Endothelial cell (in vitro differentiated cells): ENCODE data around the gene DCUN1D1. TPM values are rescaled to one million over a fixed set of nuclear protein-coding genes. Genes with fewer than 3 reads are reported as not detected.
A peak's percentile ranks its signal among the peaks of the same experiment; 100 is the strongest.

Source experiments
- DNase-seq: peaks from one replicate; pipeline ENCODE4 v3.0.0; 2021; ENCODE audit warnings: low spot score
- H3K27ac Mint-ChIP-seq: one replicate; pipeline ENCODE4 v1.8.0; 2021; ENCODE audit warnings: mixed read lengths, inconsistent platforms; ENCODE audit not compliant: unreplicated experiment
- H3K27me3 Mint-ChIP-seq: one replicate; pipeline ENCODE4 v1.8.0; 2021; ENCODE audit warnings: mild to moderate bottlenecking, moderate library complexity, mixed read lengths, inconsistent platforms; ENCODE audit not compliant: unreplicated experiment
- H3K36me3 Mint-ChIP-seq: one replicate; pipeline ENCODE4 v1.8.0; 2021; ENCODE audit warnings: mild to moderate bottlenecking, low read depth, mixed read lengths, inconsistent platforms; ENCODE audit not compliant: unreplicated experiment
- H3K4me1 Mint-ChIP-seq: one replicate; pipeline ENCODE4 v1.8.0; 2021; ENCODE audit warnings: mild to moderate bottlenecking, mixed read lengths, inconsistent platforms; ENCODE audit not compliant: unreplicated experiment
- H3K4me3 Mint-ChIP-seq: one replicate; pipeline ENCODE4 v1.8.0; 2021; ENCODE audit warnings: mild to moderate bottlenecking, mixed read lengths, inconsistent platforms; ENCODE audit not compliant: unreplicated experiment
- H3K9me3 Mint-ChIP-seq: one replicate; pipeline ENCODE4 v1.8.0; 2021; ENCODE audit warnings: mixed read lengths, inconsistent platforms; ENCODE audit not compliant: unreplicated experiment
- total RNA-seq: library from RNA; stranded (reverse); fragmentation: NEBNext Ultra II Directional; extraction: Animal tissue kit (Norgen Biotek cat#: 25700); gene quantifications from one replicate; pipeline ENCODE4 v1.2.1, GENCODE V29; 2021; ENCODE audit not compliant: unreplicated experiment
- TF ChIP-seq, protein P1 (sequence below): fragments of 200-600 bp; sonication (generic); IDR thresholded peaks from one replicate; pipeline ENCODE4 v1.5.0; 2021; ENCODE audit warnings: antibody characterized with exemption; ENCODE audit not compliant: unreplicated experiment

The DCUN1D1 gene
- total RNA-seq, 1 donor from 2014 or later, result 48.1 TPM

DNA sequence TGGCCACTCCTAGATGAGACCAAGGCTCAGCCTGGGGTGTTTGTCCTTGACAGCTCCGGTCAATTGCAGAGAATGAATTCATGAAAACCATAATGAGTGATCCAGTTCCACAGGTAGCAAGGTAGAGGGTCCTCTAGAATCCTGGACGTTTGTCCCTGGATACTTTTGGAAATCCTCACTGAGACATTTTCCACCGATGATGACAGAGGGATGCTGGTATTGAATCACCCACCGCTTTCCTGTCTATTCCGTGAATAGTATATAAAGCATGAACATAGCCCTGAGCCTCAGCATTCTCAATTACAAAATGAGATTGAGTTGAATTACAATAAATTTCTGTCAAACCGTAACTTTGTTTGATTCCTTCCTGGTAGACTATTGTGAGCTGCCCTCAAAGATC, 5.7 kb upstream of the DCUN1D1 start:
- peaks cover 8% of the 10 kb centered on the region for H3K4me1 Mint-ChIP-seq
- H3K27me3 Mint-ChIP-seq, result peaks cover 6% of the 10 kb centered on the region
- no peaks in the 10 kb centered on the region for H3K9me3 Mint-ChIP-seq

DNA sequence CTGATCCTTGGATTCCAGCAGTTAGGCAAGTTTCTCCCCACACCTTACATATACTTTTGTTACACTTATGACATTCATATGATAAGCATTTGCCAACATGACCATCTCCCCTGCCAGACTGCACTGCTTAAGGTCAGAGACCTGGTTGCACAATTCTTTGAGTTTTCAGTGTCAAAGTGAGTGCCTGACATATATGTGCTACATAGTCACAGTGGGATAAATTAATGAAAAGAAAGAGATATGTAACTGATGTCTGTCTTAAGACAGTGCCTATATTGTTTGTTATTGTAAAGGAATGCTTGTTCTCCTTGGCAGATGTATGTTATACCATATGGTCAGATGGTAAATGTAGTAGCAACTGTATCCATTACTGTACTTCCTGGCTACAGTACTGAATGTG, 3.5 kb upstream of the DCUN1D1 start:
- Mint-ChIP-seq H3K27ac (no peak overlapping the region), H3K9me3 (no peaks in the 10 kb centered on the region), H3K4me1 (peaks cover 14% of the 10 kb centered on the region), H3K27me3 (peaks cover 9% of the 10 kb centered on the region), H3K36me3 (peaks cover 6% of the 10 kb centered on the region), H3K4me3 (no peak overlapping the region)
- TF ChIP-seq, protein P1, sequence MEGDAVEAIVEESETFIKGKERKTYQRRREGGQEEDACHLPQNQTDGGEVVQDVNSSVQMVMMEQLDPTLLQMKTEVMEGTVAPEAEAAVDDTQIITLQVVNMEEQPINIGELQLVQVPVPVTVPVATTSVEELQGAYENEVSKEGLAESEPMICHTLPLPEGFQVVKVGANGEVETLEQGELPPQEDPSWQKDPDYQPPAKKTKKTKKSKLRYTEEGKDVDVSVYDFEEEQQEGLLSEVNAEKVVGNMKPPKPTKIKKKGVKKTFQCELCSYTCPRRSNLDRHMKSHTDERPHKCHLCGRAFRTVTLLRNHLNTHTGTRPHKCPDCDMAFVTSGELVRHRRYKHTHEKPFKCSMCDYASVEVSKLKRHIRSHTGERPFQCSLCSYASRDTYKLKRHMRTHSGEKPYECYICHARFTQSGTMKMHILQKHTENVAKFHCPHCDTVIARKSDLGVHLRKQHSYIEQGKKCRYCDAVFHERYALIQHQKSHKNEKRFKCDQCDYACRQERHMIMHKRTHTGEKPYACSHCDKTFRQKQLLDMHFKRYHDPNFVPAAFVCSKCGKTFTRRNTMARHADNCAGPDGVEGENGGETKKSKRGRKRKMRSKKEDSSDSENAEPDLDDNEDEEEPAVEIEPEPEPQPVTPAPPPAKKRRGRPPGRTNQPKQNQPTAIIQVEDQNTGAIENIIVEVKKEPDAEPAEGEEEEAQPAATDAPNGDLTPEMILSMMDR, result no peak
- no peak for DNase-seq

More for the DNA sequence above, 5.7 kb upstream of the DCUN1D1 start:
- no peaks in the 10 kb centered on the region for H3K36me3 Mint-ChIP-seq
- no peak overlapping the region for H3K4me3 Mint-ChIP-seq
- TF ChIP-seq, protein P1, result no peak
- H3K27ac Mint-ChIP-seq, result no peak overlapping the region
- no peak for DNase-seq

DNA sequence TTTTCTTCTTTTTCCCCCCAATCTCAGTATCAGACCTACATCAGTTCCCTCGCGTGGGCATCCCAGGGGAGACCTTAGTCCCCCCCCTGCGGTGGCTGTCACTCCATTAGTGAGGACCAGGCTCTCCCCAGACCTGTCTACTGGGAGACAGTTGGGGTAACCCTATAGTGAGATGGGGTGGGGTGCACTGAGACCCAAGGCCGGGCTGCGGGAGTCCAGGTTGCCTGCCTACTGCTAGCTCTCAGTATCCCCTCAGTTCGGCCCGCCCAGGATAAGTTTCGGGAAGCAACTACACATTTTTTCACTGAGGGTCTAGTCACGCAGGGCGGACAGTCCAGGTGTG, 671 bp upstream of the DCUN1D1 start:
- DNase-seq, result no peak
- peaks cover 9% of the 10 kb centered on the region for H3K36me3 Mint-ChIP-seq
- H3K4me3 Mint-ChIP-seq, result peak overlapping the region; percentile 89
- TF ChIP-seq, protein P1, result no peak
- H3K27ac Mint-ChIP-seq, result peak overlapping the region; percentile 85
- no peaks in the 10 kb centered on the region for H3K9me3 Mint-ChIP-seq
- H3K27me3 Mint-ChIP-seq, result peaks cover 10% of the 10 kb centered on the region
- H3K4me1 Mint-ChIP-seq, result peaks cover 24% of the 10 kb centered on the region

DNA sequence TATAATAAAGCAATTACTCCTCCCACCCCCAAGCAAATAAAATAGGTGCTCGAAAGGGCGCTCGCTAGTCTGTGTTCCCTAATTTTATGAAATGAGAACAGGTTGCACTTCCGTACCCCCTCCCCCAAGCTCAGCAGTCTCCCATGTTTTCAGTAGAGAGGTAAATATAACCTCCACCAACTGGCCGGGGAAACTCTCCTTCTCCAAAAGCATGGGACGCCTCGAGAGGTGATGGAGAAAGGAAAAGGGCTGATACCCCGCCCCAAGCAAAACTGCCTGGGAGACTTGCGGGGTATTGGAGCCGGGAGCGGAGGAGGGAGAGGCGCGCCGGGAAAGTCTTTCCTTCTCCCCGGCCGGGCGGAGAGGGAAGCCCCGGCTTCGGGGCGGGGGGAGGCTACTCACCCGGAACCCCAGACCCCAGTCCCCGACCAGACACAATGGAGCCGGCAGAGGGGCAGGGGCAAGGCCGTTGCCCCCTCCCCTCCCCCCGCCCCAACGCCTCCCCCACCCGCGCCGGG, 605 bp downstream of the DCUN1D1 start:
- H3K9me3 Mint-ChIP-seq, result no peaks in the 10 kb centered on the region
- DNase-seq, result peak; percentile 51
- peak overlapping the region; percentile 98 for H3K4me3 Mint-ChIP-seq
- H3K4me1 Mint-ChIP-seq, result peaks cover 24% of the 10 kb centered on the region
- peak overlapping the region; percentile 89 for H3K27ac Mint-ChIP-seq
- H3K36me3 Mint-ChIP-seq, result peaks cover 9% of the 10 kb centered on the region
- TF ChIP-seq, protein P1, result no peak
- peaks cover 10% of the 10 kb centered on the region for H3K27me3 Mint-ChIP-seq

DNA sequence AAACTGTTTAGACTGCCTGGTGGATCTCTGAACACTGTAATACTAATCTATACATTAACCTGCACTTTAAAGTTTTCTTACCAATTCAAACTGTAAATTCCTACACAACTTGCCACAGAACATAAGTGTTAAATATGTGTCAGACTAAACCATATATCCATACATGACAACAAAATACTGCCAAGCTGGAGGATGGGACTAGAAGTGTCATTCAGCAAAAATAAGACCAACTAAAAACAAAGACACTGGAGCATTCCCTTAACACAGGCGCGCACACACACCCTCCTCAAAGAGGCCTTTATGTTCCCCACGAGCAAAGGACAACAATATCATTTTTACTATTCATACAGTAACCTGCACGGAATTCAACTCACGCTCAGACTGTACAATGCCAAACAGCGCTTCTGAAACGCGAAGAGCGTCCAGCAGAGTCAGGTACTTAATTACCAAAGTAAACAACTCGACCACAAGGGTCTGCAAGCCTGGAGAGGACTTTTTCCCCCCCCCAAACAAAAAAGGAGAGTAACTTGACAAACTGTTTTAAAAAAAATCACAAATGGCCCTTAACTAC, 1.1 kb downstream of the DCUN1D1 start:
- peak overlapping the region; percentile 98 for H3K4me3 Mint-ChIP-seq
- no peak for DNase-seq
- peaks cover 24% of the 10 kb centered on the region for H3K4me1 Mint-ChIP-seq
- H3K36me3 Mint-ChIP-seq, result peaks cover 9% of the 10 kb centered on the region
- peaks cover 9% of the 10 kb centered on the region for H3K27me3 Mint-ChIP-seq
- H3K9me3 Mint-ChIP-seq, result no peaks in the 10 kb centered on the region
- peak overlapping the region; percentile 89 for H3K27ac Mint-ChIP-seq
- TF ChIP-seq, protein P1, result no peak
